Keratinocyte (primary cell): ENCODE measurements around the gene FSD1.

Experiments
- EZH2 ChIP-seq: IDR thresholded peaks from one replicate; pipeline ENCODE4 v1.6.1; 2012; ENCODE audit warnings: inconsistent platforms, mild to moderate bottlenecking, low read length, moderate library complexity
- TF ChIP-seq, protein P1 (sequence below), 3 experiments: IDR thresholded peaks in 1 of 3; conservative IDR thresholded peaks in 1 of 3; optimal IDR thresholded peaks in 1 of 3; 2 replicates in 2 of 3; 3 replicates in 1 of 3; pipeline versions ENCODE3 to v1.5.1; 2011; ENCODE audit warnings: low read length in 3 of 3, mild to moderate bottlenecking in 3 of 3, moderate library complexity in 2 of 3, control low read depth in 1 of 3, inconsistent platforms in 1 of 3; ENCODE audit not compliant: insufficient read depth in 2 of 3; ENCODE audit errors: extremely low read depth in 1 of 3

DNA sequence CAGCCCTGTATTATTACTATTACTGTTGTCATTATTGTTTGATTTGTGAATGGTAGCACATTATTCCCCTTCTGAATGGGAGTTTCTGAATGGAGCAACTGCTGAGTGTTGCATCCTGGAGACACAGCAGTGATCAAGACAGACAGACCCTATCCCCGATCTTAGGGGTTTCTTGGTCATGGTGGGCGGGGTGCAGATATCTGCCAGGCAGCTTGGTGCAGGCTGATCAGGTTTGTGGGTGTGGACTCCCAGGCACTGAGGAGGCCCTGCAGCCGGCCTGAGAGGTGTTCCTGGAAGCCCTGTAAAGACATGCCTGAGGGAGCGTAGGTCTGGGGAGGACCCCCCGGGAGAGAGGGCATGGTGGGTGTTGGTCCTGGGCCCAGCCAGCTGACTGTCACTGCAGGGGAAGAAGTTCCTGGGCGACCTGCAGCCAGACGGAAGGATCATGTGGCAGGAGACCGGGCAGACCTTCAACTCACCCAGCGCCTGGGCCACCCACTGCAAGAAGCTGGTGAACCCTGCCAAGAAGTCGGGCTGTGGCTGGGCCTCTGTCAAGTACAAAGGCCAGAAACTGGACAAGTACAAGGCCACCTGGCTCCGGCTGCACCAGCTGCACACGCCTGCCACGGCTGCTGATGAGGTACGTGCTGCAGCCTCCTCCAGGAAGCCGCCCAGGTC lies 41.1 kb downstream of the FSD1 start:
- TF ChIP-seq, protein P1, sequence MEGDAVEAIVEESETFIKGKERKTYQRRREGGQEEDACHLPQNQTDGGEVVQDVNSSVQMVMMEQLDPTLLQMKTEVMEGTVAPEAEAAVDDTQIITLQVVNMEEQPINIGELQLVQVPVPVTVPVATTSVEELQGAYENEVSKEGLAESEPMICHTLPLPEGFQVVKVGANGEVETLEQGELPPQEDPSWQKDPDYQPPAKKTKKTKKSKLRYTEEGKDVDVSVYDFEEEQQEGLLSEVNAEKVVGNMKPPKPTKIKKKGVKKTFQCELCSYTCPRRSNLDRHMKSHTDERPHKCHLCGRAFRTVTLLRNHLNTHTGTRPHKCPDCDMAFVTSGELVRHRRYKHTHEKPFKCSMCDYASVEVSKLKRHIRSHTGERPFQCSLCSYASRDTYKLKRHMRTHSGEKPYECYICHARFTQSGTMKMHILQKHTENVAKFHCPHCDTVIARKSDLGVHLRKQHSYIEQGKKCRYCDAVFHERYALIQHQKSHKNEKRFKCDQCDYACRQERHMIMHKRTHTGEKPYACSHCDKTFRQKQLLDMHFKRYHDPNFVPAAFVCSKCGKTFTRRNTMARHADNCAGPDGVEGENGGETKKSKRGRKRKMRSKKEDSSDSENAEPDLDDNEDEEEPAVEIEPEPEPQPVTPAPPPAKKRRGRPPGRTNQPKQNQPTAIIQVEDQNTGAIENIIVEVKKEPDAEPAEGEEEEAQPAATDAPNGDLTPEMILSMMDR (optimal IDR thresholded peaks at IDR 0.05 in 1 of 3, IDR thresholded peaks at IDR 0.05 in 1 of 3, conservative IDR thresholded peaks at IDR 0.05 in 1 of 3; ENCODE audit: extremely low read depth in 1 of 3, insufficient read depth in 2 of 3, low read length in 3 of 3), result no peak
- TF ChIP-seq EZH2, result no peak
